Stimulated activated CD4-positive, alpha-beta T cell treated with anti-CD3 and anti-CD28 coated beads, TNF-alpha, amount 100 ng/mL, for 1 hour (primary cell): ENCODE measurements around the gene SLC14A1.
A peak's percentile ranks its signal among the peaks of the same experiment; 100 is the strongest.

Experiments used
- DNase-seq, 3 donors: peaks; one replicate each; pipeline ENCODE4 v3.0.0-alpha.2; 2020; ENCODE audit warnings: low read depth in 3 of 3, low spot score in 1 of 3

The SLC14A1 gene

DNA sequence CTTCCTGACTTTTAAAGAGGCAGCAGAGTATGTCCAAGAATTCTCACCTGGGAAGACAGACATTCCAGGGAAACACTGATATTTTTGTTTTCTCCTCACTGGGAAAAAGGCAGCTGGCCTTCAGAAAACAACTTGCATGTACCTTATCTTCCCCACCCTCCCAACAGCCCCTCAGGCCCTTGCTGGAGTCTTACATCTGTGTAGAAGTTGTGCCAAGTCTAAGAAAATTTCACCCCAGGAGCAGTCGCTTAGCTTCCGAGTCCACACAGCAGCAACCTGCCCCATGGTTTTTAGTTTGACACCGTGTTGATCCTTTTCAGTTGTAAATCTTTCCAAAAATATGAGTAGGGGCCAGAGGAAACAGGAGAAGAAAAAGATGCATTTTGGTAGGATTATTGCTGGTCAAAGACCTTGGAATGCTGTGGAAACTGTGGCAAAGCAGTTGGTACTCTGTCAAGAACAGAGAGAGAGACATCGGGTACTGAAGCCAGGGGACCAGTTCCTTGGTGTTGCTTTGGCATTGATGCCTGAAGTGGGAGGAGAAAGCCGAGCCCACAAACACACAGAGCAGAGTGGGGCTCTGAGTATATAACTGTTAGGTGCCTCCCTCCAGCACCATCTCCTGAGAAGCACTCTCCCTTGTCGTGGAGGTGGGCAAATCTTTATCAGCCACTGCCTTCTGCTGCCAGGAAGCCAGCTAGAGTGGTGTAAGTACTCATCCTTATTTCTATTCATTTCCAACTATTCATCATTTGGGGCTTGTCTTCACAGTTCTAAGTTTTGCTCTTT lies at the start of gene SLC14A1:
Gene SLC14A1 (plus strand): TSS at position 615 of the 789 bp plus-strand sequence. CDS start 6,140 bp downstream, outside the sequence.
- no peak for DNase-seq

GRCh38 chr18:45677276-45677807 lies 46.6 kb upstream of the SLC14A1 start:
- DNase-seq, result no peak

DNA sequence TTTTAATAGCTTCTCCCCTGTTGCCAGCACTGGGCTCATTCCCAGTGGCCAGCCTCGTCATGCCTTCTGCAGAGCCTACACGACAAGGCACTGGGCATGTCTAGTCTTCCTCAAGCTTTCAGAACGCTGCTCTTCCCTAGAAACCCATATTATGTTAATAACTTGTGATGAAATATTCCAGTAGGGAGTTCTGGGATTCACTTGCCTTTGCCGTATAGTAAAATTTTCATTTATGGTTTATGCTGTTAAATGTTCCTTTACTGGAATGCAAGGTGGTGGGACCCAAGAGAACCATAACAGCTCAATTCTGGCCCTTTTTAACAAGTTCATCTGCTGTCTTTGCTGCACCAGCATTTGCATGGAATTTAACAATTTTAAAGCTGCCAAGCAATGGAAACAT lies 45.5 kb upstream of the SLC14A1 start:
- DNase-seq, result no peak

GRCh38 chr18:45678850-45679249 lies 45.1 kb upstream of the SLC14A1 start:
- DNase-seq, result no peak

GRCh38 chr18:45680066-45680690 lies 43.8 kb upstream of the SLC14A1 start:
- DNase-seq, result no peak

DNA sequence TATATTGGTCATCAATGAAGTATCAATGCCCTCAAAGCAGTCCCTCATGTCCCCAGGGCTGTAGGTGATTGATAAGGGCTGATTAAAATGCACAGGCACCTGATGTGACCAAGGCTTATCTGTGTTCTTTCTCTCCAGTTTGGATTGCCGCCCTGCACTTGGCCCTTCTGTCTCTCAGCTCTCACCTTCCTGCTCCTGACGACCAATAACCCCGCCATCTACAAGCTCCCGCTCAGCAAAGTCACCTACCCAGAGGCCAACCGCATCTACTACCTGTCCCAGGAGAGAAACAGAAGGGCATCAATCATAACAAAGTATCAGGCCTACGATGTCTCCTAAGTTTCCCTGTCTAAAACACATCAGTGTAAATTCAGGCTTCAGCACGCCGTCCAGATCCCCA lies 41.8 kb upstream of the SLC14A1 start:
- no peak for DNase-seq

DNA sequence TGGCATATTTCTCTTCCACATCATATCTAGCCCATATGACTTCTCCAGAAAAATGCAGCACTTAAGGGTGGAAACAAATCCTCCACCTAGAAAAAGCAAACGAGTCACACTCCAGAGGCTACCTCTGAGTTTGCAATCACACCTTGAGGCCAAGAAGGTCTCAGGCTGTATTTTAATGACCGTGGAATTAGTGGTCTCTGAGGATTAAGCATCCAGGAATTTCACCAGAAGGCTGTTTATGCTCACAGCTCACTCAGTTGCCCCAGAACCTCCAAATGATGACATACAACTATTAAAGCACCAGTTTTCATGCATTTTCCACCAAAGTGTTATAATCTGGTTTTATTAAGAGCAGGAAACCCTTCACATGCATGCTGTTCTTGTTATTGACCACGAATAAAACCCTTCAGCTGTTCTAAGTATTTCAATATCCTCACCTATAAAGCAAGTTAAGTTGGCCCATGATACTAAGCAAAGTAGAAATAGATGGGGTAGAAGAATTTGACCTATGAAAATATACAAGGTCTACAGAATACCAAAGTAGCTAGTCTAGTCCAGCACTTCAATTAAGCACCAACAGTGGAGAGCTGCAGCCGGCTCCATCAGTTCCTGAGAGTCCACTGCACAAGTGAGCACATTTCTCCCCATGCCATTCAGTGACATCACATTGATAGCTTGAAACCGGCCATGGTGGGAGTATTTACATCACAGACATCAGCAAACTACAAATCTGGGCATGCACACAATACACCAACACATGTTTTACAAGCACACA lies 39.5 kb upstream of the SLC14A1 start:
- no peak for DNase-seq

DNA sequence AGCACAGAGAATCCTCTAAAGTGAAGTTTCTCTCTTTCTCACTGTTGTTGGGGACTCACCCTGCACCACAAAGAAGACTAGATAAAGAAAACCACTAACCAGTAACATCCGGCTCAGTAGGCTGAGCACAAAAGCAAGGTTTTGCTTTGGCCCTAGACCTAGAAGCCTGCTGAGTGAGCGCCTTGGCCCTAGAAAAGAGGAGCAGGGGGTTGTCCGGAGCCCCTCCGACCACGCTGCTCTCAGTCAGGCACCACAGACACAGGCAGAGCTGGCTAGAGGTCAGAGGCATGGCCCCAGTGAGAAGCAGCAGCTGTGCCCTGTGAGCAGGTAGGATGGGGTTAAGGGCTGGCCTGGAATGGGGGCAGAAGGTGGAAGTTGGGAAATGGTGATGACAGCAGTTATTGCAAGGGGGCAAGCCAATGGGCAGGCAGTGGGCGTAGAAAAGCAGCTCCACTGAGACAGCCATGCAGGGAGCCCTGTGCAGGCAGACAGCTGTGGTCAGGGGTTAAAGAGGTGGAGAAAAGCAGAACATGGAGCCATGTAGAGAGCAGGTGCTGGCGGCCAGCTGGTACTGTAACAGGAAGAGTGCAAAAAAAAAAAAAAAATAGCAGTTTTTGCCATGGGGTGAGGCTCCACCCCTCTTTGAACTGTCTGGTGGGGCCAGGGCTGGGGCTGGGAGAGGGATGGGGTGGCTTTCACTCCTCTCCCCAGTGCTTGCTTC lies 36.9 kb upstream of the SLC14A1 start:
- peak in 1 of 3 donors; percentile 22 for DNase-seq

DNA sequence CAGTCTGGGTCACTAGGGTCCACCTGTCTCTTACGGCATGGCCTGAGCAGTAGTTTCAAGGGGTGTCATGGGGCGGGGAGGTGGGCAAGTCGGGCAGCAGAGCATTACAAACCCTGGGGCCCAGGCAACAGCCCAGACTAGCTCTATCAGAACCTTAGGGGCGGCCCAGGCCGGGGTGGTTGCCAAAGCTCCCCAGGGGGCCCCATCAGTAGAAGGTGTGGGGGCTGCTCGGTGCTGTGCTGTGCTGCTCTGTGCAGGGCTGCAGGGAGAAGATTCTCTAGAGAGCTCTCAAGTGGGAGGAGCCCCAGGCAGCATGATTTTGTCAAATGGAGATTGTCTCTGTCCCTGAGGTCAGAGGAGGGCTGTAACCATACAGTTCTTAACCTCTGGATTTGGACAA lies 36.4 kb upstream of the SLC14A1 start:
- DNase-seq, result no peak

- no peak for DNase-seq
These were observed 35.9 kb upstream of the SLC14A1 start for GRCh38 chr18:45688113-45688512.

GRCh38 chr18:45688833-45689232 lies 35.1 kb upstream of the SLC14A1 start:
- peak in 2 of 3 donors; percentile 18 to 30 for DNase-seq

DNA sequence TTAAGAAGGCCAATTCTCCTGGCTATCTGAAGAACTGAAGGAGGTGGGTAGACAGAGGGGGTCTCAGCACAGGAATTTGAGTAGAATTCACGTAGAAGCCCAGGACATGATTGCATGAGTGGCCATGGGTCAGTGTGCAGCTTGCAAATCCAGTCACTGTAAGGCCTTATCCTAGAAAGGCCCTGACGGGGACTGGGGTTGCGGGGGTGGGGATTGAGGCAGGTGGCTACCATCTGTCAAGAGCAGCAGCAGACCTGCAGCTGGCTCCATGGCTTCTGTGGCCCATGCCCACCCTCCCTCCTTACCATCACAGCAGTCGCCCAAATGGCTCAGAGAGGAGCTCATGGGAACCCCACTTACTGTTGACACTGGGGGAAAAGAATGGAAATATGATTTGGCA lies 34.6 kb upstream of the SLC14A1 start:
- no peak for DNase-seq

DNA sequence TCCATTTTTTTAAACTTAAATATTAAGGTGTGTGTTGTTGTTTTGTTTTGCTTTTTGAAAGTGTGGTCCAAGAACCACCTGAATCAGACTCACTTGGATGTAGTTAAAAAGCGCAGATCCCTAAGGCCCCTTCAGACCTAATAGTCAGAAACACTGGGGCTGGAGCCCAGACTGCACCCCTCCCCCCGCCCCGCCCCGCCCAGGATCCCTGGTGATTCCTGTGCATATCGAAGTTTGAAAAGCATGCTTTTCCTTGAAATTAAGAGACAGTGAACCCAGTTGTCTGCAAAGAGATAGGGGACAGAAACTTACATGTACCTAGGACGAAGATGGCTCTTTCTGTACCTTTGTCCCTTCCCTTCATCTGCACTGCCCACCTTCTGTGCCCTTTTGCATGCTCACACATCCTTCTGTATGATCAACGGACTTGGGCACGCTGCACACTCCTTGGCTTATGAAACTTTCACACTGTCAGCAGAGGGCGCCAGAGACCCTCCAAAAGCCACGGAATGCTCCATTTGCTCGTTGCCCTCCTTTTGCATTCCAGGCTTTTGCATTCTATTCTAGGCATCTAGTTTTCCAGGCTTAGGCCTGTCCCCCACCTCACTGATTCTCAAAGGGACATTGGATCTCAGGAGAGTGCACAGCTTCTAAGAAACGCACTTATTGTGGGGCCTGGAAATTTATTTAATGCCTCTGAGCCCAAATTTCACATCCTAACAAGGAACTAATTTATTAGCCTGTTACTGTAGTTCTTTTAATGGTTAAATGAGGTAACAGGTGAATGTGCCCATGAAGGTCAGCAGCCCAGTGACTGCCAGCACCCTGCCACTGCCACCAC lies 32.8 kb upstream of the SLC14A1 start:
- peak; percentile 33 to 70 (median 49) for DNase-seq

DNA sequence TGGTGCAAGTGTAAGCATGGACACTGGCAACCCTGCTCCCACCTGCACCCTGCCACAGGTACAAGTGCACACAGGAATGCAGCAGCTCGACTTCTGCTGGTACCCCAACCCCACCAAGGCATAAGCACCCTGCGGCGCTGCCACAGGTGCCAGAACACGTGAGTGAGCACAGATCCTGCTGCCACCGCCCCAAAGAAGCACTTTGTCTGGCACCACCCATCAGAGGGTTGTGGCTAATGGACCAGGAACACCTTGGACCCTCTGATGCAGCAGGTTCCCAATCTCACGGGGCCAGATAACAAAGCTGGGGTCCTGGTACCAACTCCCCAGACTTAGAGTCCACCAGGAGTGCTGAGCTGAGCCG lies 32.2 kb upstream of the SLC14A1 start:
- no peak for DNase-seq

GRCh38 chr18:45702708-45703265 lies 21.2 kb upstream of the SLC14A1 start:
- DNase-seq, result no peak

DNA sequence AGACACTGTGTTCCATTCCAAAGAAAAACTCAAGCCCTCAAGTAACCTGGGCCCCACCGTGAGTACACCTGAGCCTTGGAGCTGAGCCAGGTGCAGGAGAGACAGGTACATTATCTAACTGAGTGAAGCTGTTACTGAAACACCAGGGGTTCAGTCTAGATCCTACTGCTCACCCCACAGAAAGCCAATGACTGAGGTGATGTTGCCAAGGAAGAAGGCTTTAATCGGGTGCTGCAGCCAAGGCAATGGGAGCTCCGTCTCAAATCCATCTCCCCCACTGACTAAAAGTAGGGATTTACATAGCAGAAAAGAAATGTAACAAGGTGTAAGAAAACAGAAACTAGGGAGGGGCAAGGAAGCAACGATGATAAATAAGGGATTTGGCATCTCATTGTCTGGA lies 15.2 kb upstream of the SLC14A1 start:
- DNase-seq, result no peak

- DNase-seq, result no peak
These were observed 11.9 kb upstream of the SLC14A1 start for GRCh38 chr18:45712061-45712460.

DNA sequence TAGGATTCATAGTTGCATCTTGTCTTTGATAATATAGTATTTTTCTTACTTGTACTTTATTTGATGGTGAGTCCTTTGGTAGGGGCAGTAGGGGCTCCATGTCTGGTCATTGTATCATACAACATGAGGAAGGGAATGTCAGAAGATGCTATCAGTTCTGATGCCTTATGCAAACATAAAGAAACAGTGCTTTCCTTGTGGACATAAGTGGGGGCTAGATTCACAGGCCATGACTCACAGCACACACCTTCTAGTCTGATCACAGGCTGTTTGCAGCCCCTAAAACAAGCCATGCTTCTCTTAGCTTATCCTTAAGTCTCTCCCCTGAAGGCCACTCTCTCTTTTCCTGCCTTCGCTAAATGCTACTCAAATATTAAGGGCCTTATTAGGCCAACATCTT lies 10.7 kb upstream of the SLC14A1 start:
- no peak for DNase-seq

DNA sequence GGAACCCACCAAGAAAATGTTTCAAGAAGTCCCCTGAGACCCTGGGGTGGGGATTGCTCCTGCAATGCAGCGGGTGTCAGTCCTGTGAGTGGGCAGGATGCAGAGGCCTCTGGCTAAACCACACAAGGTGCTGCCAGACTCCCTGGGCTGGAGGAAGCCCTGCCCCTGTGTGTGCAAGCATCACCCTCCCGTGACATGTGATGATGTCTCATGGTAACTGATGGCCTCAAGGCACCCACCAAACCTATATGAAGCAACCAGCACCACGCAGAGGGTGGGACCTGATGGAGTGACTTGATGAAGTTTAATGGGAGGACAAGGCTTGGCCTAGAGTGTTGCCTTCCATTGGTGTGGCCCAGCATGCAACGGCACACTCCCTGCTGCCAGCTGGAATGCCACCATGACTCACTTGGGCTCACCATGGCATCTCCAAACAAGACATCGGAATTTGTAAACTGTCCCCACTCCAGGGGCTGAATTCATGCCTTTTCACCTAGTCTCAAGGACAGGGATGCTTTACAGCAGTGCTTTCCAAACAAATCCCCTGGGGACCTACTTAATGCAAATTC lies 8.7 kb upstream of the SLC14A1 start:
- DNase-seq, result no peak

GRCh38 chr18:45719106-45719505 lies 4.9 kb upstream of the SLC14A1 start:
- DNase-seq, result no peak
